Esophagus muscularis mucosa (tissue), 4 donors: ENCODE measurements around the gene ULBP1.

Experiments
- EP300 ChIP-seq: sonication (generic); formaldehyde crosslinking; IDR thresholded peaks from one replicate; pipeline ENCODE4 v1.6.1; 2017; ENCODE audit warnings: antibody characterized with exemption
- POLR2A ChIP-seq: fragments of 450-650 bp; IDR thresholded peaks from one replicate; pipeline ENCODE4 v1.6.1; 2017; ENCODE audit warnings: antibody characterized with exemption, moderate library complexity, mild to moderate bottlenecking, low read depth
- TF ChIP-seq, protein P1 (sequence below), 3 experiments: fragments of 200-600 bp in 2 of 3; fragments of 450-650 bp in 1 of 3; sonication (generic) in 2 of 3; IDR thresholded peaks; one replicate each; pipeline ENCODE4 v1.5.1; 2017 to 2019; ENCODE audit warnings: antibody characterized with exemption in 3 of 3, mild to moderate bottlenecking in 2 of 3, moderate library complexity in 1 of 3

GRCh38 chr6:149979293-149979692, 15.6 kb downstream of the ULBP1 start:
- TF ChIP-seq POLR2A = no peak
- TF ChIP-seq, protein P1, sequence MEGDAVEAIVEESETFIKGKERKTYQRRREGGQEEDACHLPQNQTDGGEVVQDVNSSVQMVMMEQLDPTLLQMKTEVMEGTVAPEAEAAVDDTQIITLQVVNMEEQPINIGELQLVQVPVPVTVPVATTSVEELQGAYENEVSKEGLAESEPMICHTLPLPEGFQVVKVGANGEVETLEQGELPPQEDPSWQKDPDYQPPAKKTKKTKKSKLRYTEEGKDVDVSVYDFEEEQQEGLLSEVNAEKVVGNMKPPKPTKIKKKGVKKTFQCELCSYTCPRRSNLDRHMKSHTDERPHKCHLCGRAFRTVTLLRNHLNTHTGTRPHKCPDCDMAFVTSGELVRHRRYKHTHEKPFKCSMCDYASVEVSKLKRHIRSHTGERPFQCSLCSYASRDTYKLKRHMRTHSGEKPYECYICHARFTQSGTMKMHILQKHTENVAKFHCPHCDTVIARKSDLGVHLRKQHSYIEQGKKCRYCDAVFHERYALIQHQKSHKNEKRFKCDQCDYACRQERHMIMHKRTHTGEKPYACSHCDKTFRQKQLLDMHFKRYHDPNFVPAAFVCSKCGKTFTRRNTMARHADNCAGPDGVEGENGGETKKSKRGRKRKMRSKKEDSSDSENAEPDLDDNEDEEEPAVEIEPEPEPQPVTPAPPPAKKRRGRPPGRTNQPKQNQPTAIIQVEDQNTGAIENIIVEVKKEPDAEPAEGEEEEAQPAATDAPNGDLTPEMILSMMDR (IDR thresholded peaks at IDR 0.05) = no peak
- TF ChIP-seq EP300 = no peak
